GM12864 (cell line): ENCODE results near the gene PMS2.
A peak's percentile ranks its signal among the peaks of the same experiment; 100 is the strongest.
"Not testable (repeated sequence)": the region's sequence is repeated elsewhere in the genome, so short reads cannot be mapped to it uniquely, and the experiment has no call there.

Experiments used
- DNase-seq: peaks from one replicate; pipeline ENCODE4 v3.0.0-alpha.2; 2011; ENCODE audit warnings: low read depth
- H3K4me3 ChIP-seq: 2 replicates; pipeline ENCODE4 v1.5.1; 2011; ENCODE audit warnings: mild to moderate bottlenecking, low read depth, low read length, control low read depth
- TF ChIP-seq, protein P1 (sequence below): IDR thresholded peaks from 2 replicates; pipeline ENCODE4 v1.5.1; 2011; ENCODE audit warnings: low read depth, mild to moderate bottlenecking, moderate library complexity, low read length, control low read depth, inconsistent platforms; ENCODE audit errors: missing control alignments

Gene PMS2

DNA sequence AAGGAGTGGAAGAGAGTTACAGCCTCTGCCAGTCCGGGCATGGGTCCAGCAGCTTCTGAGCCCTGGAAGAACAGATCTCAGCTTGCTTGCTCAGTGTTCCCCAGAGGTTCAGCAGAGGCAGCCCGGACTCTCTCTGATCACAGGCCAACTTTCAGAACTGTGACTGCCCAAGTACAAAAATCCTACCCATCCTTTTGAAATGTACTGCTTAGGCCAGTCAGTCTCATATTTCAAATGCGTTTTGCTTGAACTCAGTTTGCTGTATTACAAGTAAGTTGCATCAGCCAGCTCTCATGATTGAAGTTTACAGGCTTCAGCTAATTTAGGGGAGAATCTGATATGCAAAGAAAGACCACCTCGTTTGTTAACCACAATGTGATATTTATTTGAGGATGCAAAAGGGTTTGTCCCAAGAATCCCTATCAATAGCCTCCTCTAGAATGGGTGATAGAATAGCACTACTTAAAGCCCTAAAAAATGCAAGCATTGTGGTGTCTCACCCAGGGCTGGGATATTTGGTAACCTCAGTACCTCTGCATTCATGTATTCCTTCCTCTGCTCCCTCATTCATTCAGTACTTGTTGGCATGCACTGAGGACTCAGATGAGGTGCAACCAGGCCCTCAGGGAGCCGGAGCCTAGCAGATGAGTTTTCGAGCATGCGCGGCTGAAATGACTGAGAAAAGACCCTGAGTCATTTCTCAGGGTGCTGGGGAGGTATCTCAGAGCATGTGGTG lies 7.2 kb upstream of the PMS2 start:
- TF ChIP-seq, protein P1, sequence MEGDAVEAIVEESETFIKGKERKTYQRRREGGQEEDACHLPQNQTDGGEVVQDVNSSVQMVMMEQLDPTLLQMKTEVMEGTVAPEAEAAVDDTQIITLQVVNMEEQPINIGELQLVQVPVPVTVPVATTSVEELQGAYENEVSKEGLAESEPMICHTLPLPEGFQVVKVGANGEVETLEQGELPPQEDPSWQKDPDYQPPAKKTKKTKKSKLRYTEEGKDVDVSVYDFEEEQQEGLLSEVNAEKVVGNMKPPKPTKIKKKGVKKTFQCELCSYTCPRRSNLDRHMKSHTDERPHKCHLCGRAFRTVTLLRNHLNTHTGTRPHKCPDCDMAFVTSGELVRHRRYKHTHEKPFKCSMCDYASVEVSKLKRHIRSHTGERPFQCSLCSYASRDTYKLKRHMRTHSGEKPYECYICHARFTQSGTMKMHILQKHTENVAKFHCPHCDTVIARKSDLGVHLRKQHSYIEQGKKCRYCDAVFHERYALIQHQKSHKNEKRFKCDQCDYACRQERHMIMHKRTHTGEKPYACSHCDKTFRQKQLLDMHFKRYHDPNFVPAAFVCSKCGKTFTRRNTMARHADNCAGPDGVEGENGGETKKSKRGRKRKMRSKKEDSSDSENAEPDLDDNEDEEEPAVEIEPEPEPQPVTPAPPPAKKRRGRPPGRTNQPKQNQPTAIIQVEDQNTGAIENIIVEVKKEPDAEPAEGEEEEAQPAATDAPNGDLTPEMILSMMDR: no peak
- no peak for DNase-seq
- H3K4me3 ChIP-seq: no peak overlapping the region

DNA sequence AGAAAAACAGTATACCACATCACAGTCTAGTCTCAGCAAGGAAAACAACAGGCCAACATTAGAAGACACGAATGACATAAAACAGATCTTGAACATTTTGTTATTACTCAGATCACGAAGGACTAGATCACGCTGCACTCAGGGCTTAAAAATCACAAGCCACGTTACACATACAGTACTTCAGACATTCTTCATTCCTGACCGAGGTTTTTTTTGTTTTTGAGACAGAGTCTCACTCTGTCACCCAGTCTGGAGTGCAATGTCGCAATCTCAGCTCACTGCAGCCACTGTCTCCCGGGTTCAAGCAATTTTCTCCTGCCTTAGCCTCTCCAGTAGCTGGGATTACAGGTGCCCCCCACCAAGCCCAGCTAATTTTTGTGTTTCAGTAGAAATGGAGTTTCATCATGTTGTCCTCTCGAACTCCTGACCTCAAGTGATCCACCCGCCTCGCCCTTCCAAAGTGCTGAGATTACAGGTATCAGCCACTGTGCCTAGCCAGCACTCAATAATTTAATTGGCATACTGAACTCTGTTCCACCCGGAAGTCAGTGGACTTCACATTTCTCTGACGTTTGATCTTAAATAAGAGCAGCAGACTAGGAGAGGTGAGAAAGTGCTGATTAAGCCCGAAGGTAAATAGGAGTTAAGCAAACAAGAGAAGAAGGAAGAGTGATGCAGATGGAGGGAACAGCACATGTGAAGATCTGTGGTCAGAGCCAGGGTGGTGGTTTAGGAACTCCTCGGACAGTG lies 3.7 kb upstream of the PMS2 start:
- DNase-seq: no peak
- no peak overlapping the region for H3K4me3 ChIP-seq
- TF ChIP-seq, protein P1: no peak

DNA sequence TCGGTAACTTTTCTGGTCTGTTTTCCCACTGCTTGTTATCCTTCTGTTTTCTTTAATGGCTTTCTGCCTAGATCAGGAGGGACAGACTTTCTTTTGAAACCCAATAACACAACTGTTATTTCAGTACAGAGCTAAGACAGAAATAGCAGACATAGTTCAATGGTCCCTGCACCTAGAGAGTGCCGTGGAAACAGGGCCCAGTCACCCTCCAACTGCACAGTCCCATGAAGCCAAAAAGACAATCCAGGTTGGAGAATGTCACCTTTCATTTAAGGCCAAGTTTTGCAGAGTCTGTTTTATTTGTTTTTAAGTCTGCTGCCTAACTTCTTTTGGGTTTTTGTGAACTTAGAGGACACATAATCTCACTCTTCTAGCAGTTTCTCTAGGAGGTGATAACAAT lies 2.7 kb upstream of the PMS2 start:
- no peak overlapping the region for H3K4me3 ChIP-seq
- DNase-seq: no peak
- TF ChIP-seq, protein P1: no peak

DNA sequence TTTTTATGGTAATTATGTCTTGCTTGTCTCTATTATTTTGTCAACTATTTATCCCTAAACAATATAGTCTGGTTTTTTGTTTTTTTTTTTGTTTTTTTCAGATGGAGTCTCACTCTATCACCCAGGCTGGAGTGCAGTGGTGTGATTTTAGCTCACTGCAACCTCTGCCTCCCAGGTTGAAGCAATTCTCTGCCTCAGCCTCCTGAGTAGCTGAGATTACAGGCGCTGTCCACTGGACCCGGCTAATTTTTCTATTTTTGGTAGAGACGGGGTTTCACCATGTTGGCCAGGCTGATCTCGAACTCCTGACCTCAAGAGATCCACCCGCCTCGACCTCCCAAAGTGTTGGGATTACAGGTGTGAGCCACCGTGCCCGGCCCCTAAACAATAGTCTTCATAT lies 1.5 kb upstream of the PMS2 start:
- DNase-seq: not testable (repeated sequence)
- peak overlapping the region; percentile 84; the same call in 1 of the 2 replicates for H3K4me3 ChIP-seq

DNA sequence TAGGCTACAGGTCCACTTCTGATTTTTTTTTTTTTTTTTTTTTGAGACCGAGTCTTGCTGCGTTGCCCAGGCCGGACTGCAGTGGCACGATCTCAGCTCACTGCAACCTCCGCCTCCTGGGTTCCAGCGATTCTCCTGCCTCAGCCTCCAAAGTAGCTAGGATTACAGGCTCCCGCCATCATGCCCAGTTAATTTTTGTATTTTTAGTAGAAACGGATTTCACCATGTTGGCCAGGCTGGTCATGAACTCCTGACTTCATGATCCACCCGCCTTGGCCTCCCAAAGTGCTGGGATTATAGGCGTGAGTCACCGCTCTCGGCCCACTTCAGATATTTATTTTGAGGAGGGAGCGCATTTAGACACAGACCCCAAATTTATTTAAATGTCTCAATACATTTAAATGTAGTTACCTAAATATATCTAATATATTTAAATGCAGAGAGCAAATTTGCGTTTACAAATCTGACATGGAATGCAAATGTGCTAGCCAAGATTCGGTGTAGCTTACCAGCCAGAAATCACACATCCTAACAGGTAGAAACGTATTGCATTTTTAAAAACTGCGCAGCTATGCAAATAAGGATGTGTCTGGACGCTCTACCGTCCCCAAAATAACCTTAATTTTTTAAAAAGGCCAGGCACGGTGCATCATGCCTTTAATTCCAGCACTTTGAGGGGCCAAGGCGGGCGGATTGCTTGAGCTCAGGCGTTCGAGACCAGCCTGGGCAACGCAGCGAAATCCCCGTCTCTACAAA lies 836 bp downstream of the PMS2 start:
- H3K4me3 ChIP-seq: peak overlapping the region; percentile 84
- peak; percentile 38 for DNase-seq

DNA sequence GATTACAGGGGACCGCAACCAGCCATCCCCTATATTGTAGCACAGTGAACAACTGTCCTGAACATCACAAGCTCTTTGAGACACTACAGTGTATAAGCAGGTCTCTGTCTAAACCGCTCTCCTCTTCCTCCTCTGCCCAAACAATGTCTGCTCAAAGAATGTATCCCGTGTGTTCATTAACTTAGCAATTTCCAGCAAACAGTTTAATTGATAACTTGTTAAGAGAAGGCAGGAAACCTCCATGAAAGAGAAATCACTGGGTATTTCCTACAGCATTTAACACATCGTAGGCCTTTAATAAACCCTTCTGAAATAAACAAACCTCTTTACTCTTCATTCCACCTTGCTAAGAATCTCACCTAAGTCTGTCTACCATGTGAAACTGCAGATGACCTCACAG lies 1.5 kb downstream of the PMS2 start:
- peak overlapping the region; percentile 84; the same call in 1 of the 2 replicates for H3K4me3 ChIP-seq
- no peak for DNase-seq
- TF ChIP-seq, protein P1: no peak

DNA sequence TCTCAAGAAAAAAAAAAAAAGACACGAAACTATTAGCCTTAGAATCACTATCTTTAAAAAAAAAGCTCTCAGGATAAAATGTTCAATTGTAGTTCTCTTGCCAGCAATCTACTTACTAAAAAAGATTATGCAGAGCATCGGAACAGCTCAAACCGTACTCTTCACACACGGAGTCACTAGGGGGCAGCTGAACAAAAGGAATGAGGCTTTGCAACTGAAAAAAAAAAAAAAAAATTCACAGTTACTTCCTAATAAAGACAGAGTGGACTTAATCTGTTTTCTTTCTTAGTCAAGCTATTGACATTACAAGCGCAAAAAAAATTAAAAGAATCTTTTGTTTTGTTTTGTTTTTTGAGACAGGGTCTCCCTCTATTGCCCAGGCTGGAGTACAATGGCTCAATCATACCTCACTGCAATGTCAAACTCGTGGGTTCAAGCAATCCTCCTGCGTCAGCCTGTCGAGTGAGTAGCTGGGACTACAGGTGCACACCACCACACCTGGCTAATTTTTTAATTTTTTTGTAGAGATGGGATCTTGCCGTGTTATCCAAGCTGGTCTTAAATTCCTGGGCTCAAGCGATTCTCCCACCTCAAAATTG lies 11.5 kb downstream of the PMS2 start:
- no peak overlapping the region for H3K4me3 ChIP-seq
- TF ChIP-seq, protein P1: peak; percentile 61
- no peak for DNase-seq

DNA sequence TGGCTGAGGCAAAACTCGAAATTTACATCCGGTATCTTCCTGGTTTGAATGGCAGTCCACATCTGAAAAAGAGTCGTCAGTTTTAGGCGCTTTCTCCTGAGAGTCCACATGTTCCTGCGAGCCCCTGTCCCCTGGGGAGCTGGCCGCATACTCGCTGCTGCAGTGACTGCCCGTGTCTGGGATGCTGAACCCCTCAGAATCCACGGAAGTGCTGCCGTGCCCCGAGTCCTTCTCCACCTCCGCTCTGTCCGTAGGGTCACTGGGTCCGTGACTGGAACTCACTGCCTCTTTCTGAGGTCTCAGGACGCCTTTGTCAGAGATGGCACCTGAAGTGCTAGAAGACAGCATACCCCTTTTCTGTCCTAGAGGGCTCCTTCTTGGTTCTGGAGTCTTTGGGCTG lies 21.8 kb downstream of the PMS2 start:
- not testable (repeated sequence) for DNase-seq, H3K4me3 ChIP-seq

DNA sequence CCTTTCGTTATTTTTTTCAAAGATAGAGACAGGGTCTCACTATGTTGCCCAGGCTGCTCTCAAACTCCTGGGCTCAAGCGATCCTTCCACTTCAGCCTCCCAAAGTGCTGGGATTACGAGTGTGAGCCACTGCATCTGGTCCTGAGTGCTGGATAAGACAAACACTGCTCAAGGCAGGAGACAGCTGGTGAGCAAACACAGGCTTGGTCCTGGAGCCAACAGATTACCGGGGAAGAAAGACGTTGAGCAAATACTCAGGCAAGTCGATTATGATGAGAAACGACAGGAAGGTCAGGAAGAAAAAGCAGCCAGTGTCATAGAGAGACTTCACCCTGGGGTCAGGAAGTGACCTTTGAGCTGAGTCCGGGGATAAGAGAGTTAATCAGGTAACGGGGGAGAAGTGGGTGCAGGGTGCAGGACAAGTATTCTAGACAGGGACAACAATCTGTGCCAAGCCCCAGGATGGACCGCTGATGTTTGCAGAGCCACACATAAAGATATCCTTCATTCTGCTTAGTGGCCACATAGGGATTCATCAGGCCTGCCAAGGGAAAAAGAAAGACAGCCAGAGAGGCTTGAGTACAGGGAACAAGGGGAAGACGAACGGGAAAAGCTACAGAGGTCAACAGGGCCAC lies 29.1 kb downstream of the PMS2 start:
- not testable (repeated sequence) for H3K4me3 ChIP-seq, DNase-seq

DNA sequence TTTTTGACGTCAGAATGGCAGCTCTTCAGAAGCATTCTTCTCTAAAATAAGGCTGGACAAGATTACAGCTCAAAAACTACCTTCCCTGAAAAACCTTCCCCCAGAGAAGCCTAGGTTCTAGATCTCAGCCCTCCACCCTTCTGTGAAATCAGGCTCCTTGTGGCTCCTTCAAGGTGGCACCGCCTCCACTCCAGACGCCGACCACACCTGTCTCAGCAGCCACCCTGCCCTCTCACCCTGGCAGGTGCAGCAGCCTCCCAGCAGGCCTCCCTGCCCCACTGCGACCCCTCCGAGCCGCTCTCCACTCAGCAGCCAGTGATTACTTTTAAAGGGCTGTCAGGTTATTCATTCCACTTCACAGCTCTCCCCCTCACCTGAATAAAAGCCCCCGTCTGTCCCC lies 35.3 kb downstream of the PMS2 start:
- not testable (repeated sequence) for DNase-seq, H3K4me3 ChIP-seq

DNA sequence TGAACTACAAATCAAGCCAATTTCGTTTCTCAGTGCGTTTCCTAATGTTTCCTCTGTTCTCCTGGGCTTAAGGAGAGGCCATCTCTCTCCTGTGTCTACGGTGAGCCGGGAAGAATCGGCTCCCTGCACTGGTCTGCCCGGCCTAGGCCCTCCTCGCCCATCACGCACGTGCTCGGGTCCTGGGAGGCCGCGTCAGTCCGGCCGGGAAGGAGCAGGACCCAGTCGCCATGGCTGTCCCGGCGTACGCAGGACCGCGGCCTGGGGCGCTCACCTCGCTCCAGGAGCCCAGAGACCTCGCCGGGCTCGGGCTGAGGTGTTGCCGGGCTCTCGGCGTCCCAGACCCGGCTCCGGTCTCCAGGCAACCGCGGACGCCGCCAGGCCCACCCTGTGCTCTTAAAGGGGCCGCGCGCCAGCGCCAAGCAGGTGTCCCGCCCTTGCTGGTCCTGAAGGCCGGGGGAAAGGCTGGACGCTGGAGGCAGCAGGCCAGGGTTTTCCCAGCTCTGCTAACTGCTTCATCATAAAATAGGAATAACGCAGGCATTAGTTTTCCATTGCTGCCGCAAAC lies 38.4 kb downstream of the PMS2 start, which contains the start of gene RSPH10B:
Gene RSPH10B (minus strand): TSS at position 343 of the 565 bp plus-strand sequence. CDS start 3,573 bp downstream, outside the sequence.
- not testable (repeated sequence) for DNase-seq, H3K4me3 ChIP-seq
